Left lung (tissue), 10 donors: ENCODE data around the gene AUP1. TPM values are rescaled to one million over a fixed set of nuclear protein-coding genes. Genes with fewer than 3 reads are reported as not detected.

Experiments
- ATAC-seq: fragments of 200-7000 bp; cut with Tn5 transposase; one replicate; pipeline ENCODE4 v1.9.1; 2020; ENCODE audit warnings: moderate library complexity
- DNase-seq, 4 donors: peaks; one replicate each; pipeline ENCODE4 v3.0.0-alpha.2; 2013 to 2020
- H3K27ac ChIP-seq, 2 donors: fragments of 200-600 bp; sonication (generic) in 1 of 2; one replicate each; pipeline versions ENCODE4 v1.5.0 to v1.8.0; 2020 to 2021
- H3K27me3 ChIP-seq, 2 donors: fragments of 200-600 bp; sonication (generic) in 1 of 2; one replicate each; pipeline versions ENCODE4 v1.5.0 to v1.8.0; 2020 to 2021
- H3K36me3 ChIP-seq, 2 donors: fragments of 200-600 bp; sonication (generic) in 1 of 2; one replicate each; pipeline versions ENCODE4 v1.5.0 to v1.8.0; 2020 to 2021
- H3K4me1 ChIP-seq, 2 donors: fragments of 200-600 bp; one replicate each; pipeline ENCODE4 v1.8.0; 2021
- H3K4me3 ChIP-seq, 2 donors: fragments of 200-600 bp; sonication (generic) in 1 of 2; one replicate each; pipeline versions ENCODE4 v1.5.0 to v1.8.0; 2020 to 2021; ENCODE audit warnings: mild to moderate bottlenecking in 1 of 2
- H3K9me3 ChIP-seq, 2 donors: fragments of 200-600 bp; sonication (generic) in 1 of 2; one replicate each; pipeline versions ENCODE4 v1.5.0 to v1.8.0; 2020 to 2021
- intact Hi-C, 2 donors: fragments of 100-400 bp; cut with DNase I; formaldehyde crosslinking; loops; one replicate each; pipeline versions ENCODE4 v1.11.2 to v1.14.2; 2022
- polyA plus RNA-seq, 6 donors: library from polyadenylated mRNA; unstranded; fragments of 120-200 nt; gene quantifications; one replicate each; pipeline ENCODE4 v1.2.1, GENCODE V29; 2013; ENCODE audit not compliant: insufficient read length in 6 of 6
- total RNA-seq, 2 donors: library from RNA; stranded (reverse); fragmentation: NEBNext Ultra II Directional; extraction: Animal tissue kit (Norgen Biotek cat#: 25700); gene quantifications; one replicate each; pipeline ENCODE4 v1.2.1, GENCODE V29; 2021
- TF ChIP-seq, protein P1 (sequence below), 2 donors: fragments of 200-600 bp; sonication (generic) in 1 of 2; IDR thresholded peaks; one replicate each; pipeline versions ENCODE4 v1.5.0 to v1.8.0; 2021; ENCODE audit warnings: antibody characterized with exemption in 2 of 2
- donor health status: DM: no; HTN: yes; CAD: no.
- donor health status: DM: no; HTN: no; CAD: no.

AUP1 gene
- total and polyA plus RNA-seq, 8 donors = 82.1 to 132 (median 96.1) TPM

DNA sequence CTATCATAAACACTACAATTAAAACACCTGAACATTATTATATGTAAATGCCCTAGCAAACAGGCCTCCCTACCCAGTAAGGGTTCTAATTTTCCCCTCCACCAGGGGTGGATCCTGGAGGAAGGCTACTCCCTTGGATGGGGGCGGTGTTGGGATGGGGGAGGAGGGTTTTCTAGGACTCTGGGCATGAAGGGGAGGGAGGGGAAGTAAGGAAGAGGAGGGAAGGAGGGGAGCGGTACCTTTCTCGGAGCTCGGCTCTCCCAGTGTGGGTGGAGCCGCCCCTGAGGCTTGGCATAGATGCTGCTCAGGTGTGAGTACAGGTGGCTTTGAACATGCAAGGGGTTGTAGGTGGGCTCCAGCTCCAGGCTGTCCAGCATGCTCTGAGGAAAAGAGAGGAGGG, 30.4 kb upstream of the AUP1 start:
- DNase-seq (no peak), ATAC-seq (no peak)
- intact Hi-C loops = no loop called here
- Histone ChIP-seq H3K4me3 (no peak overlapping the region), H3K9me3 (no peaks in the 10 kb centered on the region), H3K4me1 (peaks cover 6 to 38% of the 10 kb centered on the region in 2 donors), H3K27ac (no peak overlapping the region), H3K27me3 (peaks cover 0 to 7% of the 10 kb centered on the region in 2 donors), H3K36me3 (peaks cover 0 to 11% of the 10 kb centered on the region in 2 donors)
- TF ChIP-seq, protein P1, sequence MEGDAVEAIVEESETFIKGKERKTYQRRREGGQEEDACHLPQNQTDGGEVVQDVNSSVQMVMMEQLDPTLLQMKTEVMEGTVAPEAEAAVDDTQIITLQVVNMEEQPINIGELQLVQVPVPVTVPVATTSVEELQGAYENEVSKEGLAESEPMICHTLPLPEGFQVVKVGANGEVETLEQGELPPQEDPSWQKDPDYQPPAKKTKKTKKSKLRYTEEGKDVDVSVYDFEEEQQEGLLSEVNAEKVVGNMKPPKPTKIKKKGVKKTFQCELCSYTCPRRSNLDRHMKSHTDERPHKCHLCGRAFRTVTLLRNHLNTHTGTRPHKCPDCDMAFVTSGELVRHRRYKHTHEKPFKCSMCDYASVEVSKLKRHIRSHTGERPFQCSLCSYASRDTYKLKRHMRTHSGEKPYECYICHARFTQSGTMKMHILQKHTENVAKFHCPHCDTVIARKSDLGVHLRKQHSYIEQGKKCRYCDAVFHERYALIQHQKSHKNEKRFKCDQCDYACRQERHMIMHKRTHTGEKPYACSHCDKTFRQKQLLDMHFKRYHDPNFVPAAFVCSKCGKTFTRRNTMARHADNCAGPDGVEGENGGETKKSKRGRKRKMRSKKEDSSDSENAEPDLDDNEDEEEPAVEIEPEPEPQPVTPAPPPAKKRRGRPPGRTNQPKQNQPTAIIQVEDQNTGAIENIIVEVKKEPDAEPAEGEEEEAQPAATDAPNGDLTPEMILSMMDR (IDR thresholded peaks at IDR 0.05) = no peak

DNA sequence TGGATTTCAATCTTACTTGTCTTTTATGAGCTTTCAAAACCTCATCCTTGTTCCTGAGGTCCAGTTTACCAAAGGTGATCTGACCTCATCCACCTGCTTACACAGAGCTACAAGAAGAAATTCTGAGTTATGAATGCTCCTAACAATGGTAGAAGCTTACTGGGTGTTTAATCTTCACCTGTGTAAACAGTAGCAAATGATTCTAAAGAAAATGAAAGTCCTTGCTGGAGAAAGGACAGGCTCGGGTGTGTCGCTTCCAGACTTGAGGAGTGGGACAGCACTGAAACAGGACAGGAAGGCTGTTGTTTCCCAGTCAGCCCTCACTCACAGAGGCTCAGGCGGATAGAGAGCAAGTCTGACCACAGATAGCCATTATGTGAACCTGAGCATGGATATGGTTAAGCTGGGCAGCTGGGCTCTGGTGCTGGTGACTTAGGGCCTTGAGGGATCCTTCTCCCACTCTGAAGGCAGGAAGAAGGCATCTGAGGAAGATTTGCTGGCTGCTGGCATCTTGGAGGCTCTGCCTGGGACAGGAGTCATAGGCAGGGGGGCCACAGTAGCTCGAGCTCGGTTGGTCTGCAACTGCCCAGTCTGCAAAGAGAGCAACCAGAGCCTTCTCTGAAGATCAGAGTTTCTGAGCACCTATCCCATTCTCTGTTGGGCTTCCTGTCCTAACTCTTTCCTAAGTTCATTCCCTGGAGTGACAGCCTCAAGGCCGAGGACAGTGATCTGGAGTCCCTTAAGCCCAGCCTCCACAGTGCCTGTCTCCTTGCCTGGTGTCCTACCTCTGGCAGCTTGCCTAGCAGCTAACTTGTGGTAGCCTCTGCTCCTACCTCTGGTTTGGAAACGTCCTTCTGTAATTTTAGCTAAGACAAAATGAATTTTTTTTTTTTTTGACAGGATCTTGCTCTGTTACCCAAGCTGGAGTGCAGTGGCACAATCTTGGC, 29.1 kb upstream of the AUP1 start:
- DNase-seq (no peak), ATAC-seq (no peak)
- Histone ChIP-seq H3K27me3 (peaks cover 0 to 7% of the 10 kb centered on the region in 2 donors), H3K9me3 (no peaks in the 10 kb centered on the region), H3K27ac (peak overlapping the region in 1 of 2 donors; percentile 57), H3K4me1 (peaks cover 7 to 41% of the 10 kb centered on the region in 2 donors), H3K36me3 (peaks cover 0 to 11% of the 10 kb centered on the region in 2 donors), H3K4me3 (no peak overlapping the region)
- TF ChIP-seq, protein P1 (IDR thresholded peaks at IDR 0.05) = no peak
- intact Hi-C loops = no loop called here

DNA sequence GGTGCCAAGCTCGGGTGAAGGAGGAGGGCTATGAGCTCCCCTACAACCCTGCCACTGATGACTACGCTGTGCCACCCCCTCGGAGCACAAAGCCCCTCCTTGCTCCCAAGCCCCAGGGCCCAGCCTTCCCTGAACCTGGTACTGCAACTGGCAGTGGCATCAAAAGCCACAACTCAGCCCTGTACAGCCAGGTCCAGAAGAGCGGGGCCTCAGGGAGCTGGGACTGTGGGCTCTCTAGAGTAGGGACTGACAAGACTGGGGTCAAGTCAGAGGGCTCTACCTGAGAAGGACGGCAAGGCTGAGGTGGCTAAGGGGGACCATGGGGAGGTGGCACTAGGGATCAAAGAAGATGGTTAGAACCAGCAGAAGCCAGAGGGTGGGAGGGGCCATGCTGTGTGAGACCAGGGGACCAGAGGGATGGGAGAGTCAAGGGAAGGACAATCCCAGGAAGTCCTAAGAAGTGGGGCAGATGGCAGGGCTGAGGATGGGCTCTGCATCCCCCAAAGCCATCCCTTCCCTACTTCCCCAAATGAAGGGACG, 27.4 kb upstream of the AUP1 start:
- H3K4me3 ChIP-seq = no peak overlapping the region
- peaks cover 0 to 11% of the 10 kb centered on the region in 2 donors for H3K36me3 ChIP-seq
- H3K9me3 ChIP-seq = no peaks in the 10 kb centered on the region
- peaks cover 0 to 7% of the 10 kb centered on the region in 2 donors for H3K27me3 ChIP-seq
- peak overlapping the region in 1 of 2 donors; percentile 28 for H3K27ac ChIP-seq
- H3K4me1 ChIP-seq = peaks cover 13 to 47% of the 10 kb centered on the region in 2 donors
- DNase-seq (no peak), ATAC-seq (no peak)
- TF ChIP-seq, protein P1 (IDR thresholded peaks at IDR 0.05) = no peak
- intact Hi-C loops = no loop called here

DNA sequence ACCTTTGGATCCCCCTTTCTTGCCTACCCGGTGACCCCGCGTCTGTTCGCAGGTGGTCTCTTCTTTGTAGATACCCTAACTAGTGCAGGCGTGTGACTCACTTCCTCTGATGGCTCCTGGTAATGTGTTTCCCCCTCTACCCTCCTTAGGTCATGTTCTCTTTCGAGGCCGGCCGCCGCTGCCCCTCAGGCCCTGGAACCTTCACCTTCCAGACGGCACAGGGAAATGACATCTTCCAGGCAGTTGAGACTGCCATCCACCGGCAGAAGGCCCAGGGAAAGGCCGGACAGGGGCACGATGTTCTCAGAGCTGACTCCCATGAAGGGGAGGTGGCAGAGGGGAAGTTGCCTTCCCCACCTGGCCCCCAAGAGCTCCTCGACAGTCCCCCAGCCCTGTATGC, 26.7 kb upstream of the AUP1 start:
- H3K27me3 ChIP-seq = peaks cover 0 to 7% of the 10 kb centered on the region in 2 donors
- intact Hi-C loops = no loop called here
- peaks cover 0 to 11% of the 10 kb centered on the region in 2 donors for H3K36me3 ChIP-seq
- no peaks in the 10 kb centered on the region for H3K9me3 ChIP-seq
- peak overlapping the region in 1 of 2 donors; percentile 95 for H3K4me3 ChIP-seq
- H3K27ac ChIP-seq = peak overlapping the region; percentile 33 to 93
- DNase-seq = no peak
- no peak for ATAC-seq
- H3K4me1 ChIP-seq = peaks cover 13 to 47% of the 10 kb centered on the region in 2 donors
- TF ChIP-seq, protein P1 (IDR thresholded peaks at IDR 0.05) = no peak

DNA sequence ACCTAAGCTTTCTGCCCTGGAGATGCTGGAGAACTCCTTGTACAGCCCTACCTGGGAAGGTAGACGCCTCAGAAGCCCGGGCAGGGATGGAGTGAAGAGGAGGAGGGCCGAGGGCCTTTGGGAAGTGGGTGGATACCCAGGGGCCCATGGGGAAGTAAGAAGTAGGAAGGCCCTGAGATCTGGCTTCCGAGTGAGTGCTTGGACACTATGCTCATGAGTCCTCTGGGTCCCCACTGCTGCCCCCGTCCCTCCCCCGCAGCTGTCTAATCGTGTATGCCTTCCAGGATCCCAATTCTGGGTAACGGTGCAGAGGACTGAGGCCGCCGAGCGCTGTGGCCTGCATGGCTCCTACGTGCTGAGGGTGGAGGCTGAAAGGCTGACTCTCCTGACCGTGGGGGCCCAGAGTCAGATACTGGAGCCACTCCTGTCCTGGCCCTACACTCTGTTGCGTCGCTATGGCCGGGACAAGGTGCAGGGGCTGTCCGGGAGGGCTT, 26.2 kb upstream of the AUP1 start:
- H3K4me3 ChIP-seq = peak overlapping the region; percentile 72 to 95
- intact Hi-C loops = no loop called here

More for the DNA sequence above, 26.2 kb upstream of the AUP1 start:
- H3K27ac ChIP-seq = peak overlapping the region; percentile 33 to 93
- H3K36me3 ChIP-seq = peaks cover 0 to 11% of the 10 kb centered on the region in 2 donors
- DNase-seq (peak in 2 of 4 donors; percentile 57 to 80), ATAC-seq (no peak)
- peaks cover 13 to 47% of the 10 kb centered on the region in 2 donors for H3K4me1 ChIP-seq
- no peaks in the 10 kb centered on the region for H3K9me3 ChIP-seq
- H3K27me3 ChIP-seq = peaks cover 0 to 7% of the 10 kb centered on the region in 2 donors
- TF ChIP-seq, protein P1 (IDR thresholded peaks at IDR 0.05) = no peak
